ENCODE data around the gene PCDHGB1.

DNA sequence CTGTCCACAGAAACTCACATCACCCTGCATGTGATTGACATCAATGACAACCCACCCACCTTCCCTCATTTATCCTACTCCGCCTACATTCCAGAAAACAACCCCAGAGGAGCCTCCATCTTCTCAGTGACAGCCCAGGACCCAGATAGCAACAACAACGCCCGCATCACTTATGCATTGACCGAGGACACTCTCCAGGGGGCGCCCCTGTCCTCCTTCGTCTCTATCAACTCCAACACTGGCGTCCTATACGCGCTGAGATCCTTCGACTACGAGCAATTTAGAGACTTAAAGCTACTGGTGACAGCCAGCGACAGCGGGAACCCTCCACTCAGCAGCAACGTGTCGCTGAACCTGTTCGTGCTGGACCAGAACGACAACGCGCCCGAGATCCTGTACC, 4.6 kb upstream of the PCDHGB1 start:
- TF ChIP-seq CTCF (IDR thresholded peaks at IDR 0.05; ENCODE audit: borderline replicate concordance, extremely low read depth, low read length, poor library complexity, severe bottlenecking) (no peak), EZH2 (IDR thresholded peaks at IDR 0.05; ENCODE audit: borderline replicate concordance, low read depth, low read length, severe bottlenecking) (no peak)

All from DND-41 (cell line).